ENCODE data around the gene NUDT19.

DNA sequence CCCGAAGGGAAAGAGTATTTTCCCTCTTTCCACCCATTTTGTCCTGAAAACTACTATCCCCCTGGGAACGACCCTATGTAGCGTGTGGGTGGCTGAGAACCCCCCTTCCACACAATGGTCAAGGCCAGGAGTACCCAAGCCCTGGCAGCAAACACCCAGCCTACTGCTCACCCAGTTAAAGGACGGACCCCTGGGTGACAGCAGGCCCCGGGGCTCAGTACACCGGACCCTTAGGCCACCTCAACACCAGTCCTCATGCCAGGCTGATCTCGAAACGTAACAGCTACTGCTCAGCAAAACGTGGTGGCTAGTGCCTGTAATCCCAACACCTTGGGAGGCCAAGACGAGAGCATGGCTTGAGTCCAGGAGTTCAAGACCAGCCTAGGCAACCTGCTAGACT lies 18.0 kb upstream of the NUDT19 start:
- no peak for TF ChIP-seq POLR2AphosphoS5 (IDR thresholded peaks at IDR 0.05)
- TF ChIP-seq POLR2A (IDR thresholded peaks at IDR 0.05), result no peak
- TF ChIP-seq, protein P1, sequence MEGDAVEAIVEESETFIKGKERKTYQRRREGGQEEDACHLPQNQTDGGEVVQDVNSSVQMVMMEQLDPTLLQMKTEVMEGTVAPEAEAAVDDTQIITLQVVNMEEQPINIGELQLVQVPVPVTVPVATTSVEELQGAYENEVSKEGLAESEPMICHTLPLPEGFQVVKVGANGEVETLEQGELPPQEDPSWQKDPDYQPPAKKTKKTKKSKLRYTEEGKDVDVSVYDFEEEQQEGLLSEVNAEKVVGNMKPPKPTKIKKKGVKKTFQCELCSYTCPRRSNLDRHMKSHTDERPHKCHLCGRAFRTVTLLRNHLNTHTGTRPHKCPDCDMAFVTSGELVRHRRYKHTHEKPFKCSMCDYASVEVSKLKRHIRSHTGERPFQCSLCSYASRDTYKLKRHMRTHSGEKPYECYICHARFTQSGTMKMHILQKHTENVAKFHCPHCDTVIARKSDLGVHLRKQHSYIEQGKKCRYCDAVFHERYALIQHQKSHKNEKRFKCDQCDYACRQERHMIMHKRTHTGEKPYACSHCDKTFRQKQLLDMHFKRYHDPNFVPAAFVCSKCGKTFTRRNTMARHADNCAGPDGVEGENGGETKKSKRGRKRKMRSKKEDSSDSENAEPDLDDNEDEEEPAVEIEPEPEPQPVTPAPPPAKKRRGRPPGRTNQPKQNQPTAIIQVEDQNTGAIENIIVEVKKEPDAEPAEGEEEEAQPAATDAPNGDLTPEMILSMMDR (IDR thresholded peaks at IDR 0.05), result no peak
- TF ChIP-seq EP300 (IDR thresholded peaks at IDR 0.05), result no peak

Measured in upper lobe of left lung (tissue), 4 donors.